ENCODE results near the gene NXPH2.

DNA sequence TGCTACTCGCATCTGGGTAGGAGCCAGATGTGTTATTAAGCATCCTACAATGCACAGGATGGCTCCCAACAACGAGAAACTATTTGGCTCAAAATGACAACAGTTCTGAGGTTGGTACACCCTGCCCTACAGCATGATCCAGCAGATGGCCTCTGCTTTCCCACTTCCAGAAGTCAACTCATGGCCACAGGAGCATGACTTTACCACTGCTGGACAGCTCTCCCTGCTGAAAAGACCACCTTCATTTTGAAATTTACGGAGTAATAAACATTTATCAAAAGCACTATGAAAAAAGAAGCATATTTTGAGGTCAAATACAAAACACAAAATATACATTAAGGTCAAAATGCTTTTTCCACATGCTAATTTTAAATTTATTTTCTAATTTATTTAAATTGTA lies 13.7 kb downstream of the NXPH2 start:
- TF ChIP-seq POLR2A (IDR thresholded peaks at IDR 0.05) = no peak
- TF ChIP-seq, protein P1, sequence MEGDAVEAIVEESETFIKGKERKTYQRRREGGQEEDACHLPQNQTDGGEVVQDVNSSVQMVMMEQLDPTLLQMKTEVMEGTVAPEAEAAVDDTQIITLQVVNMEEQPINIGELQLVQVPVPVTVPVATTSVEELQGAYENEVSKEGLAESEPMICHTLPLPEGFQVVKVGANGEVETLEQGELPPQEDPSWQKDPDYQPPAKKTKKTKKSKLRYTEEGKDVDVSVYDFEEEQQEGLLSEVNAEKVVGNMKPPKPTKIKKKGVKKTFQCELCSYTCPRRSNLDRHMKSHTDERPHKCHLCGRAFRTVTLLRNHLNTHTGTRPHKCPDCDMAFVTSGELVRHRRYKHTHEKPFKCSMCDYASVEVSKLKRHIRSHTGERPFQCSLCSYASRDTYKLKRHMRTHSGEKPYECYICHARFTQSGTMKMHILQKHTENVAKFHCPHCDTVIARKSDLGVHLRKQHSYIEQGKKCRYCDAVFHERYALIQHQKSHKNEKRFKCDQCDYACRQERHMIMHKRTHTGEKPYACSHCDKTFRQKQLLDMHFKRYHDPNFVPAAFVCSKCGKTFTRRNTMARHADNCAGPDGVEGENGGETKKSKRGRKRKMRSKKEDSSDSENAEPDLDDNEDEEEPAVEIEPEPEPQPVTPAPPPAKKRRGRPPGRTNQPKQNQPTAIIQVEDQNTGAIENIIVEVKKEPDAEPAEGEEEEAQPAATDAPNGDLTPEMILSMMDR (IDR thresholded peaks at IDR 0.05) = no peak

All from heart left ventricle (tissue), 13 donors.